ENCODE results near the gene PIWIL4.

GRCh38 chr11:94584978-94585377 lies 17.8 kb downstream of the PIWIL4 start:
- TF ChIP-seq CTCF (IDR thresholded peaks at IDR 0.05): no peak
- no peak for TF ChIP-seq POLR2A (IDR thresholded peaks at IDR 0.05)
